ENCODE data around the gene CDSN. TPM values are rescaled to one million over a fixed set of nuclear protein-coding genes. Genes with fewer than 3 reads are reported as not detected.
A peak's percentile ranks its signal among the peaks of the same experiment; 100 is the strongest.

CDSN gene
- total RNA-seq, 4 donors from 2014 or later = not detected

GRCh38 chr6:31162463-31163165, 42.4 kb upstream of the CDSN start:
- ATAC-seq (ENCODE audit: low FRiP score) (no peak), DNase-seq (ENCODE audit: low spot score) (no peak)
- TF ChIP-seq, protein P1, sequence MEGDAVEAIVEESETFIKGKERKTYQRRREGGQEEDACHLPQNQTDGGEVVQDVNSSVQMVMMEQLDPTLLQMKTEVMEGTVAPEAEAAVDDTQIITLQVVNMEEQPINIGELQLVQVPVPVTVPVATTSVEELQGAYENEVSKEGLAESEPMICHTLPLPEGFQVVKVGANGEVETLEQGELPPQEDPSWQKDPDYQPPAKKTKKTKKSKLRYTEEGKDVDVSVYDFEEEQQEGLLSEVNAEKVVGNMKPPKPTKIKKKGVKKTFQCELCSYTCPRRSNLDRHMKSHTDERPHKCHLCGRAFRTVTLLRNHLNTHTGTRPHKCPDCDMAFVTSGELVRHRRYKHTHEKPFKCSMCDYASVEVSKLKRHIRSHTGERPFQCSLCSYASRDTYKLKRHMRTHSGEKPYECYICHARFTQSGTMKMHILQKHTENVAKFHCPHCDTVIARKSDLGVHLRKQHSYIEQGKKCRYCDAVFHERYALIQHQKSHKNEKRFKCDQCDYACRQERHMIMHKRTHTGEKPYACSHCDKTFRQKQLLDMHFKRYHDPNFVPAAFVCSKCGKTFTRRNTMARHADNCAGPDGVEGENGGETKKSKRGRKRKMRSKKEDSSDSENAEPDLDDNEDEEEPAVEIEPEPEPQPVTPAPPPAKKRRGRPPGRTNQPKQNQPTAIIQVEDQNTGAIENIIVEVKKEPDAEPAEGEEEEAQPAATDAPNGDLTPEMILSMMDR (IDR thresholded peaks at IDR 0.05) = no peak

GRCh38 chr6:31161216-31162126, 41.2 kb upstream of the CDSN start:
- TF ChIP-seq, protein P1 (IDR thresholded peaks at IDR 0.05) = no peak
- ATAC-seq (ENCODE audit: low FRiP score) (no peak), DNase-seq (ENCODE audit: low spot score) (no peak)

DNA sequence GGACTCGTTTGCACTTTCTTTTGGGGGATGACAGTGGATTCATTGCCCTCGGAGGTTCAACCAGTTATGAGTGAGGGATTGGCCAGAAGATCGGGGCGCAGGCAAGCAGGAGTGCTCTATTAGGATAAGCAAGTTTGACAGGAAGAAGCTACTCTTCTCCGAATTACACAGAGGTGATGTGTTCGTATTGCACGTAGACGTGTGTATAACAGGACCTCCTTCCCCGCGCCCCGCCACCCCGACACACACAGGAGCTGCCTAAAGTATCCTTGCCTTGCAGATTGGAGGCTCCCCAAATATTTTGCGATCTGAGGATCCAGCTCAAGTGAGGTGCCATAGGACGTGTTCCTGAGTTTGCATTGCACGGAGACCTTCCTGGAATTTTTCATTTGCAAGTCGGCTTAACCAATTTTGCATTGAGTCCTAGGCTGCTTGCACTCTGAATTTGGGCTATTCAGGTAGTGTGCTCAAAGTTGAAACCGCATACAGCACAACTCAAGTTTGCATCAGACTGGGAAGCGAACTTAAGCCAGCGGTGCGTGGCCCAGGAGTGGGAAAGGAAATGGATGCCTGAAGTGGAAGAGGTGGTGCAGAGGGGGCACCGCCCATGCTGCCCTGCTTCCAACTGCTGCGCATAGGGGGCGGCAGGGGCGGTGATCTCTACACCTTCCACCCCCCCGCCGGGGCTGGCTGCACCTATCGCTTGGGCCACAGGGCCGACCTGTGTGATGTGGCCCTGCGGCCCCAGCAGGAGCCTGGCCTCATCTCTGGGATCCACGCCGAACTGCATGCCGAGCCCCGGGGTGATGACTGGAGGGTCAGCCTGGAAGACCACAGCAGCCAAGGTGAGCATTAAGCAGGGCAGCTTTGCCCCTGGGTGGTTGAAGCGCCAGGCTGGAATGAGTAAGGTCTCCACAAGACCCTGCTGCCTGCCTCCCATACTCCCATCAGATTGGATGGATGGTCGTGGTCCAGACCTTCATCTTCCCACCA, 38.9 kb upstream of the CDSN start:
- no peak for DNase-seq (ENCODE audit: low spot score)
- TF ChIP-seq, protein P1 (IDR thresholded peaks at IDR 0.05) = no peak
- ATAC-seq (ENCODE audit: low FRiP score) = no peak

- TF ChIP-seq, protein P1 (IDR thresholded peaks at IDR 0.05) = no peak
- ATAC-seq (ENCODE audit: low FRiP score) (peak; percentile 98), DNase-seq (ENCODE audit: low spot score) (peak; percentile 91)
Measured at GRCh38 chr6:31158140-31158862, 38.1 kb upstream of the CDSN start, which contains the start of gene TCF19. Gene TCF19, plus strand, starts transcription at chr6:31158589. Its CDS starts 881 bp downstream, at chr6:31159470.

DNA sequence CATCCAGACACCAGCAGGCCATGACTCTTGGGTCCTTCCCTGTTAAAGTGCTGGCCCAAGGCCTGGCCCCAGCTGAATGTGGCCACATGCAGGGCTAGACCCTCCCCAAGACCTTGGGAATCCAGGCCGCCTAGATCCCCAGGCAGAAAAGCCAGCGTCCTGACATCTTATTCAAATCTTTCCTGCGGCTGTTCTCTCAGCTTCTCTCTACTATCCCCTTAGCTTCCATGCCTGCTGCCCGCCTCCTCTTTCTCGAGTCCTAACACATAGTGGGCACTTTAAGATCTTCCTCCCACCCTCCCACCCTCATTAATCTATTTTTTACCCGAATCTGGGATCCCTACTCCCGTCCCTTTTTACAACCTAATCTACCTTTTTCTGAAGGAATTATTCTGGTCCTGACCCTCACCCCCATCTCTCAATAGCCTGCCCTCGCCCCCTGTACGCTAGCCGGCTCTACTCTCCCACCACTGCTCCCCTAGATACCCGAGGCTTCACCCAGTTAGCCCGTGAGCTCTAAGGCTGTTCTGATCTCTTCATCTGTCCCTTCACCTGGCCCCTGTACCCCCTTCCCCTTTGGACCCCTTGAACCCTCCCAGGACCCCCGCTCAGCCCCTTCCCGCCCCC, 37.4 kb upstream of the CDSN start, which contains the start of gene CCHCR1:
Gene CCHCR1, minus strand, starts transcription at position 290 of the 627 bp plus-strand sequence. Its CDS starts 202 bp downstream, at position 88.
- DNase-seq (ENCODE audit: low spot score) (no peak), ATAC-seq (ENCODE audit: low FRiP score) (peak; percentile 14)
- TF ChIP-seq, protein P1 (IDR thresholded peaks at IDR 0.05) = no peak

Data from omental fat pad (tissue), 4 donors.